Measurements from ENCODE around the gene BEND4. TPM values are rescaled to one million over a fixed set of nuclear protein-coding genes. Genes with fewer than 3 reads are reported as not detected.

The BEND4 gene
- total and polyA plus RNA-seq, 5 donors, result under 0.01 to 0.09 (median 0.04) TPM; not detected in 1

DNA sequence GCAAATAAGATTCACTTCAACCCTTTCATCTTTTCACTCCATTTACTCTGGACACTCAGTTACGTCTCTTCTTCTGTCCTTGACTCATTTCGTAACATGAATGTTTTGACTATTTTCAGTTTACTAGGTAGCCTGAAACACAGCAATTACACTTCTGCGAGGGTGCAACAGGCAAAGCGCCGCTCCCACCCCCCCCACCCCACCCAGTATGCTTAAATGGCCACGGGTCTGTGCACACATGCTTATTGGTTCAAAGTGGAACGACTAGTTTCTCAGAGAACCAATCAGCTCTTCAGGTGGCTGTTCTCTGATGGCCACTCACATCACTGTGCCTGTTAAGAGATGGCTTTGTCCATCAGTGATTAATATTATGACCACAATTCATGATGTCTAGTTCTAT, 3.5 kb downstream of the BEND4 start:
- DNase-seq (no peak), ATAC-seq (no peak)
- intact Hi-C loops (cut with DNase I), result no loop called here
- Histone ChIP-seq H3K9me3 (ENCODE audit: control insufficient read depth, low read length) (no peaks in the 10 kb centered on the region), H3K27ac (ENCODE audit: low read length) (no peak overlapping the region), H3K27me3 (ENCODE audit: control insufficient read depth, insufficient read depth) (no peaks in the 10 kb centered on the region), H3K4me3 (ENCODE audit: low read length) (no peak overlapping the region), H3K4me1 (ENCODE audit: control insufficient read depth, insufficient read depth, low read length) (no peaks in the 10 kb centered on the region)
- WGBS, result 84% methylated on average over 7 of the region's 7 CpGs

DNA sequence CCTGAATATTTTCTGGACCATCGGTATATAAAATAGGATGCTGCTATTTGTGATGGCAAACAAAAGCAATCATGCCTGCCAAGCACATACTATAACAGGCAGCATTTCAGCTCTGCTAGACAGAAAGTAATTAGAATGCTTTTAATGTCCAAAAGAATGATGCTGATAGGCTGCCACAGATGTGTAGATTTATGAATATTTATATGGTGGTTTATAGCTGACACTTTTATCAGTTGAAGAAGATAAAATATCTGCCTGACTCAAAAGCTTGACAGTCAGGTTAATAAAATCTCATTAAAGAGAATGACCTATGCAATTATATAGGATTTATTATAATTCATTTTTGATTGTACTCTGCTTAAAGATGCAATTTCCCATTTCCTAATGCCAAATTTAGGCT, 4.0 kb downstream of the BEND4 start:
- Histone ChIP-seq H3K27ac (ENCODE audit: low read length) (no peak overlapping the region), H3K4me3 (ENCODE audit: low read length) (no peak overlapping the region), H3K27me3 (ENCODE audit: control insufficient read depth, insufficient read depth) (no peaks in the 10 kb centered on the region), H3K9me3 (ENCODE audit: control insufficient read depth, low read length) (no peaks in the 10 kb centered on the region), H3K4me1 (ENCODE audit: control insufficient read depth, insufficient read depth, low read length) (no peaks in the 10 kb centered on the region)
- ATAC-seq (no peak), DNase-seq (no peak)
- intact Hi-C loops (cut with DNase I), result no loop called here
- 60% methylated on average over 1 of the region's 1 CpG for WGBS

DNA sequence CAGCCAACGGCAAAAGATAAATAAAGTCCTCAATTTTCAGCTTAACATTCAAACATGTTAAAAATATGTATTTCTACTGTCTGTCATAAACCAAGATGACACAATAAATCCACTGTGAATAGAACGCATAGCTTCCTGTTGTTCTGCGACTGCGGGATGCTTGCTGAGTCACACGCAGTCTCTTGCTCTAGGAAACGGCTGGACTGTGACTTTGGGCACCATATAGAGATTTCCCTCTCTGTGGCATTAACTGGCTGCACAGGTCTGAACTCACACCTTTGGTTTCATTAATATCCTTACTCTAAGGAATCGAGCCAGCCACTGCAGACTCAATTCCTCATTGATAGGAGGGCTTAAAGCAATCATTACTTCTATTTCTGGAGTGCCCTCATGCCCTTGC, 8.4 kb downstream of the BEND4 start:
- Histone ChIP-seq H3K27me3 (ENCODE audit: control insufficient read depth, insufficient read depth) (no peaks in the 10 kb centered on the region), H3K27ac (ENCODE audit: low read length) (no peak overlapping the region), H3K9me3 (ENCODE audit: control insufficient read depth, low read length) (no peaks in the 10 kb centered on the region), H3K4me1 (ENCODE audit: control insufficient read depth, insufficient read depth, low read length) (no peaks in the 10 kb centered on the region), H3K4me3 (ENCODE audit: low read length) (no peak overlapping the region)
- 64% methylated on average over 7 of the region's 7 CpGs for WGBS
- intact Hi-C loops (cut with DNase I), result no loop called here
- DNase-seq, result no peak
- no peak for ATAC-seq

DNA sequence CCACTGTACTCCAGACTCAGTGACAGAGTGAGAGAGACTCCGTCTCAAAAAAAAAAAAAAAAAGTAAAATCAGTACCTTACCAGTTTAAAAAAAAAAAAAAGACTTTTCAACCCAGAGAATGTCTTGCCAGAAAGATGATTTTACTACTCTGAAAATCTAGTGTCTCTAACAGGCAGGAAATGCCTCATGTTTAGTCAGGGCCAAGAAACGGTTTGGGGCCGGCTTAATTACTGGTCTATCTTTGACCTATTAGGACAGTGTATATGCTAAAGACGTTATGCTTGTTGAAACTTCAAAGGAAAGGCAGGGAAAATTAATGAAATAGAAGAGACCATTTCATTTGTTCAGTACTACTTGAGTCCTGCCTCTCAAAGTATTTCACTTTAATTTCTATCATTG, 9.9 kb downstream of the BEND4 start:
- Histone ChIP-seq H3K9me3 (ENCODE audit: control insufficient read depth, low read length) (no peaks in the 10 kb centered on the region), H3K4me1 (ENCODE audit: control insufficient read depth, insufficient read depth, low read length) (no peaks in the 10 kb centered on the region), H3K4me3 (ENCODE audit: low read length) (no peak overlapping the region), H3K27me3 (ENCODE audit: control insufficient read depth, insufficient read depth) (no peaks in the 10 kb centered on the region), H3K27ac (ENCODE audit: low read length) (no peak overlapping the region)
- ATAC-seq, result no peak
- DNase-seq, result no peak
- intact Hi-C loops (cut with DNase I), result no loop called here
- 52% methylated on average over 4 of the region's 4 CpGs for WGBS

DNA sequence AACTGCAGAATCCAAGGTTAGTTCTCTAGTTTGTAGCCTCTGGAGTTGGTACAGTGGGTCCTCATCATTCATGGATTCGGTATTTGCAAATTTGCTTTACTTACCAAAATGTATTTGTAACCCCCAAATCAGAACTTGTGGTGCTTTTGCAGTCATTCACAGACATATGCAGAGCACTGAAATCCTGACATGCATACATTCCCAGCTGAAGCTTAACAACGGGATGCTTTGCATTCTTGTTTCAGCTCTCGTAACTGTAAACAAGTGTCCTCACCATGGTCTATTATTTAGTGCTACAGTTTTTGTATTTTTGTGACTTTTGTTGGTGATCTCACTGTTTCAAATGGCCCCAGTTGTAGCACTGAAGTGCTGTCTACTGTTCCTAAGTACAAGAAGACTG, 16.1 kb downstream of the BEND4 start:
- H3K27ac ChIP-seq (ENCODE audit: low read length), result no peak overlapping the region
- ATAC-seq (no peak), DNase-seq (no peak)
- WGBS, result 70% methylated on average over 3 of the region's 3 CpGs
- H3K4me1 ChIP-seq (ENCODE audit: control insufficient read depth, insufficient read depth, low read length), result no peaks in the 10 kb centered on the region
- no peaks in the 10 kb centered on the region for H3K27me3 ChIP-seq (ENCODE audit: control insufficient read depth, insufficient read depth)
- no peak overlapping the region for H3K4me3 ChIP-seq (ENCODE audit: low read length)
- intact Hi-C loops (cut with DNase I), result no loop called here
- H3K9me3 ChIP-seq (ENCODE audit: control insufficient read depth, low read length), result no peaks in the 10 kb centered on the region

DNA sequence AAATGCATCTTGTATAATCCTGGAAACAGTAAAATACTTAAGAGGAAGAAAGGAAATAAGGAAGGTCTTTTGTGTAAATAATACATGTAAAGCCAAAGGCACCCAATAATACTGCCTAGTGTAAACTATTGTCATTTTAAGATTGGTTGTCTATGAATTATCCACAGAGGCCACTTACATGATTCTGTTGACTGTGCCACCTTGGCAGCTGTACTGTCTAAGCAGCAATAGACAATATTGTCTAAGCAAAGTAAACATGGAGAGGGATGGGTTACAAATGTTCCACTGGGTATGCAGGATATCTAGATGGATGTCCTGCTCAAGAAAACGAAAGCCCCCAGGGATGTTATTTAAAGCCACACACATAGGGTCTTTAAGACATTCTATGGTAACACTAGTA, 19.4 kb downstream of the BEND4 start:
- DNase-seq (no peak), ATAC-seq (no peak)
- Histone ChIP-seq H3K27ac (ENCODE audit: low read length) (no peak overlapping the region), H3K4me1 (ENCODE audit: control insufficient read depth, insufficient read depth, low read length) (no peaks in the 10 kb centered on the region), H3K9me3 (ENCODE audit: control insufficient read depth, low read length) (no peaks in the 10 kb centered on the region), H3K4me3 (ENCODE audit: low read length) (no peak overlapping the region), H3K27me3 (ENCODE audit: control insufficient read depth, insufficient read depth) (no peaks in the 10 kb centered on the region)
- 66% methylated on average over 1 of the region's 1 CpG for WGBS
- intact Hi-C loops (cut with DNase I), result no loop called here

DNA sequence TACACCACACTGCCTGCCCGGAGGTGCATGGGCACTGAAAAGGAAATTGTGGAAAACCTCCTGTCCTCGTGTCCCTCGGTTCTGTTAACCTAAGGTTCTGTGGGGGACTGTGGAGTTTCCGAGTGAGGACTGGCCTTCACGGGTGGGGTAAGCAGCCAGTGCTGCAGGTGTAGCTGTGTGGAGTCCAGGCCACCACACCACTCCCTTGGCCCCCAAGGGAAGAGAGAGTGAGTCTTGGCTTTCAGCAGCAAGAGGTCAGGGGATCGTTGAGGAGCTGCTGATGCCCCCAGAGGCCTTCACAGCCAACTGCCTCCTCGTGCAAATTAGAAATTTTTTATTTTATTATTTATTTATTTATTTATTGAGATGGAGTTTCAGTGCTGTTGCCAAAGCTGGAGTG, 20.4 kb downstream of the BEND4 start:
- H3K27me3 ChIP-seq (ENCODE audit: control insufficient read depth, insufficient read depth), result no peaks in the 10 kb centered on the region
- no peak overlapping the region for H3K27ac ChIP-seq (ENCODE audit: low read length)
- H3K4me3 ChIP-seq (ENCODE audit: low read length), result no peak overlapping the region
- DNase-seq (no peak), ATAC-seq (no peak)
- no peaks in the 10 kb centered on the region for H3K9me3 ChIP-seq (ENCODE audit: control insufficient read depth, low read length)
- intact Hi-C loops (cut with DNase I), result no loop called here
- H3K4me1 ChIP-seq (ENCODE audit: control insufficient read depth, insufficient read depth, low read length), result no peaks in the 10 kb centered on the region
- 88% methylated on average over 7 of the region's 7 CpGs for WGBS

DNA sequence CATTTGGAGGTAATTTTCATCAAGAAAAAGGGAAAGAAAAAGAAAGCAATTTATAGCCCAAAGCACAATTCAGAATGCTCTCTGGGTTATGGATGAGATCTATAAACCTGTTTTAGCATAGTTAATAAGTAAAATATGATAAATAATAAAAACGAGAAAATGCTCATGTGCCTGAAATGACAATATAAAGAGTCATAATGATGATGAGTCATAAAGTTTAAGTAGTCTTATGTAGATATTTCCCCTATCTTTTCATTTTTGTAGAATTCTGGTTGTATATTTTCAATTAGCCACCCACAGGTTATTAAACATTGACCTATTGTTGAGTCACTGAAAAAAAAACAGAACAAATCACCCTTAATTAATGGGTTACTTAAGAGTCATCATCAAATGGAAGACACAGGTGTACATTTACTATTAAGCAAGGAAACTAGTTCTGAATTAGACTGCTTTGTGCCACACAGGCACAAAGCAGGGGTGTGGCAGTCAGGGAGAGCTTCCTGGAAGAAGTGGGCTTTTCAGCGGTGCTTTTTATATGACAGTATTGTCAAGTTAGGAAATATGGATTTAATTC, 29.3 kb downstream of the BEND4 start:
- Histone ChIP-seq H3K4me1 (ENCODE audit: control insufficient read depth, insufficient read depth, low read length) (no peaks in the 10 kb centered on the region), H3K27me3 (ENCODE audit: control insufficient read depth, insufficient read depth) (no peaks in the 10 kb centered on the region), H3K27ac (ENCODE audit: low read length) (no peak overlapping the region), H3K9me3 (ENCODE audit: control insufficient read depth, low read length) (no peaks in the 10 kb centered on the region), H3K4me3 (ENCODE audit: low read length) (no peak overlapping the region)
- intact Hi-C loops (cut with DNase I), result no loop called here
- WGBS, result 91% methylated on average over 2 of the region's 2 CpGs
- no peak for ATAC-seq
- no peak for DNase-seq

DNA sequence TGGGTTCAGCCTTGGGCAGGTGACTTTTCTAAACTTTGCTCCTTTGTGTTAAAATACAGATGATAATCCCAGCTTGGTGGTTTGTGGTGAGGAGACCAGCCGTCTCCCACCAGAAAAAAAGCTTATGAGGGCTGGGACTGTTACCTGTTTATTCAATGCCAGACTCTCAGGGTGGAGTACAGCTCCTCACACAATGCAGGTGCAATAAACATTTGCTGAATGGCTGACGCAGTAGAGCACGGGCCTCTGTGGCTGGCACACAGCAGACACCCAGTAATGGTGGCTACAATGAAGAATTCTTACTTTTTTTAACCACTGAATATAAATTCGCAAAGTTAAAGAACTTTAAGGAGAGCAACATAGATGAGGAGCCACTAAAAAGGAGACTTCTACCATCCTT, 30.2 kb downstream of the BEND4 start:
- DNase-seq (no peak), ATAC-seq (no peak)
- Histone ChIP-seq H3K4me3 (ENCODE audit: low read length) (no peak overlapping the region), H3K27me3 (ENCODE audit: control insufficient read depth, insufficient read depth) (no peaks in the 10 kb centered on the region), H3K27ac (ENCODE audit: low read length) (no peak overlapping the region), H3K9me3 (ENCODE audit: control insufficient read depth, low read length) (no peaks in the 10 kb centered on the region), H3K4me1 (ENCODE audit: control insufficient read depth, insufficient read depth, low read length) (no peaks in the 10 kb centered on the region)
- 90% methylated on average over 4 of the region's 4 CpGs for WGBS
- intact Hi-C loops (cut with DNase I), result no loop called here

DNA sequence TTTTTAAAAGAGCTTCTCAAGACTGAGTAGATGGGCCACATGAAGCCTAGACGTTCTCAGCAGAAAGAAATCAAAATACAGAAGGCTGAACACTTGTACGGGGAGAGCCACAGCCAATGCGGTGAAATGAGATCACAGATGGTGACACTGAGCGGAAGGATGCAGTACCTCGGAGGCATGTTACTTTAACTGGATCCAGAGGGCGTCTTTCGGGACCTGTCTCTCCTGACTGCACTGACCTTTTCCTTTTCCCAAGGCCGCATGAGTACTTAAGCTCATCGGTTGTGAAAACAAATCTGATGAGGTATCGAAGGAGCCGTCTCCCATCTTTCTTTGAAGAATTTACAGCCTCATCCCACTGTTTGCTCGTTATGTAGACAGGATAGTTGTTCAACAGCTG, 32.6 kb downstream of the BEND4 start:
- Histone ChIP-seq H3K9me3 (ENCODE audit: control insufficient read depth, low read length) (no peaks in the 10 kb centered on the region), H3K4me3 (ENCODE audit: low read length) (no peak overlapping the region), H3K4me1 (ENCODE audit: control insufficient read depth, insufficient read depth, low read length) (no peaks in the 10 kb centered on the region), H3K27ac (ENCODE audit: low read length) (no peak overlapping the region), H3K27me3 (ENCODE audit: control insufficient read depth, insufficient read depth) (no peaks in the 10 kb centered on the region)
- 70% methylated on average over 12 of the region's 12 CpGs for WGBS
- ATAC-seq, result no peak
- no peak for DNase-seq
- intact Hi-C loops (cut with DNase I), result no loop called here

DNA sequence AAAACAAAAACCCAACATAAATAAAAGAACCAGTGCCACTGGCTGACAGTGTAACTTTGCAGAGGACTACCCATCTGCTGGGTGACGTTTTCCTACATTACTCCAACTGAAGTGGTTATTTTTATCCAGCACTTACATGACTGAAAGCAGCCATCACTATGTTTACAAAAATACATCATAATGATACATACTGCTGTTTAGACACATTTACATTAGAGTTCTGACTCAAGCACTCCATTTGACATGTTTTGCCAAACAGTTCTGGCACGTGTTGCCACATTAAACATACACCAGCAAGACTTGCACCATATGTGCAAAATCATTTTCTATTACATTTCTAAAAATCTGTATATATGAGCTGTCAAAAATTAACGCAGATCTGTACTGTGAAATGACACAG, 39.6 kb downstream of the BEND4 start:
- intact Hi-C loops (cut with DNase I), result no loop called here
- H3K4me1 ChIP-seq (ENCODE audit: control insufficient read depth, insufficient read depth, low read length), result no peaks in the 10 kb centered on the region
- H3K9me3 ChIP-seq (ENCODE audit: control insufficient read depth, low read length), result no peaks in the 10 kb centered on the region
- H3K27ac ChIP-seq (ENCODE audit: low read length), result no peak overlapping the region
- DNase-seq (no peak), ATAC-seq (no peak)
- WGBS, result 67% methylated on average over 3 of the region's 3 CpGs
- no peaks in the 10 kb centered on the region for H3K27me3 ChIP-seq (ENCODE audit: control insufficient read depth, insufficient read depth)
- no peak overlapping the region for H3K4me3 ChIP-seq (ENCODE audit: low read length)

DNA sequence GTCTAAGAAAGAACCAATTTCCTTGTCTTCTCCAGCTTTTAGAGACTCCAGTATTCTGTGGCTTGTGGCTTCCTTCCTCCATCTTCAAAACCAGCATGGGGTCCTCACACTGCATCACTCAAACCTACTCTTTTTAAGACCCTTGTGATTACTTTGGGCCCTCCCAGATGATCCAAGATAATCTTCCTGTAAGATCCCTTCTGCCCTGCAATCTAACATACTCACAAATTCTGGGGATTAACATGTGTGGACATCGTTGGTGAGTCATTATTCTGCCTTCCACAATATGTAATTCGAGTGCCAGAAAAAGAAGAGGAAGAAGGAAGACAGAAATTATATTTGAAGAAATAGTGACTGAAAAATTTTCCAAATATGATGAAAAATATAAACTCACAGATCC, 47.9 kb downstream of the BEND4 start:
- 54% methylated on average over 2 of the region's 2 CpGs for WGBS
- H3K4me3 ChIP-seq (ENCODE audit: low read length), result no peak overlapping the region
- intact Hi-C loops (cut with DNase I), result no loop called here
- H3K27me3 ChIP-seq (ENCODE audit: control insufficient read depth, insufficient read depth), result no peaks in the 10 kb centered on the region
- H3K9me3 ChIP-seq (ENCODE audit: control insufficient read depth, low read length), result no peaks in the 10 kb centered on the region
- no peaks in the 10 kb centered on the region for H3K4me1 ChIP-seq (ENCODE audit: control insufficient read depth, insufficient read depth, low read length)
- H3K27ac ChIP-seq (ENCODE audit: low read length), result no peak overlapping the region
- no peak for DNase-seq
- ATAC-seq, result no peak
